ENCODE measurements around the gene TCAF1. TPM values are rescaled to one million over a fixed set of nuclear protein-coding genes. Genes with fewer than 3 reads are reported as not detected.

The TCAF1 gene
- total RNA-seq, 5 donors from 2014 or later (not counting 1 experiment from before 2014, with no cell fraction given), result 12.9 to 15.0 (median 13.5) TPM

GRCh38 chr7:143934526-143935325 lies 32.8 kb upstream of the TCAF1 start, which contains the start of gene OR2F2:
OR2F2 (plus strand) TSS chr7:143935233; CDS start chr7:143935233, 0 bp downstream.
- Histone ChIP-seq H3K27ac (ENCODE audit: low read length) (no peak within 1 kb of the TSS), H3K27me3 (replicated peaks in 1 of 2; ENCODE audit: control insufficient read depth in 2 of 2, extremely low read depth in 1 of 2, insufficient read depth in 2 of 2, low read length in 1 of 2) (peaks cover 0 to 8% of the 10 kb centered on the region in 2 experiments), H3K36me3 (ENCODE audit: control insufficient read depth in 2 of 2, extremely low read depth in 1 of 2, insufficient read depth in 1 of 2, low read length in 1 of 2) (no peaks in the 10 kb centered on the region), H3K9me3 (no peaks in the 10 kb centered on the region), H3K4me1 (ENCODE audit: control insufficient read depth in 1 of 2, extremely low read depth in 1 of 2, insufficient read depth in 2 of 2, low read length in 2 of 2) (no peaks in the 10 kb centered on the region), H3K4me3 (ENCODE audit: control insufficient read depth in 1 of 2, extremely low read depth in 1 of 2, low read length in 1 of 2) (no peak within 1 kb of the TSS)
- no peak for DNase-seq
- WGBS (ENCODE audit: insufficient coverage), result 80% methylated on average over 1 of the region's 3 CpGs
- POLR2A ChIA-PET, result interaction anchor here in 1 of 2 donors (0.6 kb wide), 1 partner anchor 9 kb away, joined by 4 read pairs; no protein-coding TSS in a partner anchor
- peaks cover 4 to 8% (median 6%) of the 10 kb centered on the region in 3 donors for H3K9me3 Mint-ChIP-seq
- no peaks in the 10 kb centered on the region for H3K4me1 Mint-ChIP-seq
- no peaks in the 10 kb centered on the region for H3K36me3 Mint-ChIP-seq
- no peak within 1 kb of the TSS for H3K4me3 Mint-ChIP-seq
- no peak for ATAC-seq (replicated peaks in 1 of 4)
- no peak within 1 kb of the TSS for H3K27ac Mint-ChIP-seq
- CTCF ChIA-PET, result no interaction called here
- peaks cover 10 to 12% of the 10 kb centered on the region in 2 donors for H3K27me3 Mint-ChIP-seq

GRCh38 chr7:143931739-143932138 lies 29.8 kb upstream of the TCAF1 start:
- Mint-ChIP-seq H3K36me3 (no peaks in the 10 kb centered on the region), H3K27me3 (peaks cover 9 to 10% of the 10 kb centered on the region in 2 donors), H3K27ac (no peak overlapping the region), H3K4me1 (no peaks in the 10 kb centered on the region), H3K9me3 (peaks cover 4 to 8% (median 6%) of the 10 kb centered on the region in 3 donors), H3K4me3 (no peak overlapping the region)
- no peak for DNase-seq
- ChIA-PET CTCF (interaction anchor here in 1 of 2 donors (0.6 kb wide), 1 partner anchor 915 kb away, joined by 3 read pairs; no protein-coding TSS in a partner anchor), POLR2A (no interaction called here)
- H3K4me3 ChIP-seq (ENCODE audit: control insufficient read depth in 1 of 2, extremely low read depth in 1 of 2, low read length in 1 of 2), result no peak overlapping the region
- ATAC-seq (replicated peaks in 1 of 4), result no peak
- H3K9me3 ChIP-seq, result no peaks in the 10 kb centered on the region
- H3K27ac ChIP-seq (ENCODE audit: low read length), result no peak overlapping the region
- peaks cover 0 to 5% of the 10 kb centered on the region in 2 experiments for H3K27me3 ChIP-seq (replicated peaks in 1 of 2; ENCODE audit: control insufficient read depth in 2 of 2, extremely low read depth in 1 of 2, insufficient read depth in 2 of 2, low read length in 1 of 2)
- H3K4me1 ChIP-seq (ENCODE audit: control insufficient read depth in 1 of 2, extremely low read depth in 1 of 2, insufficient read depth in 2 of 2, low read length in 2 of 2), result no peaks in the 10 kb centered on the region
- H3K36me3 ChIP-seq (ENCODE audit: control insufficient read depth in 2 of 2, extremely low read depth in 1 of 2, insufficient read depth in 1 of 2, low read length in 1 of 2), result no peaks in the 10 kb centered on the region

GRCh38 chr7:143929224-143929920 lies 27.4 kb upstream of the TCAF1 start:
- no peak overlapping the region for H3K4me3 Mint-ChIP-seq
- DNase-seq (no peak), ATAC-seq (replicated peaks in 1 of 4) (no peak)
- no CpG with 5 or more reads among the region's 1 CpG for WGBS (ENCODE audit: insufficient coverage)
- no peaks in the 10 kb centered on the region for H3K4me1 Mint-ChIP-seq
- POLR2A ChIA-PET, result no interaction called here
- Histone ChIP-seq H3K36me3 (ENCODE audit: control insufficient read depth in 2 of 2, extremely low read depth in 1 of 2, insufficient read depth in 1 of 2, low read length in 1 of 2) (no peaks in the 10 kb centered on the region), H3K9me3 (no peaks in the 10 kb centered on the region), H3K27ac (ENCODE audit: low read length) (no peak overlapping the region), H3K4me3 (ENCODE audit: control insufficient read depth in 1 of 2, extremely low read depth in 1 of 2, low read length in 1 of 2) (no peak overlapping the region), H3K27me3 (replicated peaks in 1 of 2; ENCODE audit: control insufficient read depth in 2 of 2, extremely low read depth in 1 of 2, insufficient read depth in 2 of 2, low read length in 1 of 2) (no peaks in the 10 kb centered on the region), H3K4me1 (ENCODE audit: control insufficient read depth in 1 of 2, extremely low read depth in 1 of 2, insufficient read depth in 2 of 2, low read length in 2 of 2) (no peaks in the 10 kb centered on the region)
- no peaks in the 10 kb centered on the region for H3K27me3 Mint-ChIP-seq
- peaks cover 4 to 8% (median 6%) of the 10 kb centered on the region in 3 donors for H3K9me3 Mint-ChIP-seq
- H3K27ac Mint-ChIP-seq, result no peak overlapping the region
- CTCF ChIA-PET, result interaction anchor here in 1 of 2 donors (0.6 kb wide), 1 partner anchor 15 kb away, joined by 3 read pairs; no protein-coding TSS in a partner anchor
- no peaks in the 10 kb centered on the region for H3K36me3 Mint-ChIP-seq

- Mint-ChIP-seq H3K4me3 (no peak overlapping the region), H3K27ac (no peak overlapping the region), H3K27me3 (peaks cover 18 to 23% of the 10 kb centered on the region in 2 donors), H3K4me1 (no peaks in the 10 kb centered on the region), H3K36me3 (no peaks in the 10 kb centered on the region), H3K9me3 (no peaks in the 10 kb centered on the region)
- H3K27me3 ChIP-seq (replicated peaks in 1 of 2; ENCODE audit: control insufficient read depth in 2 of 2, extremely low read depth in 1 of 2, insufficient read depth in 2 of 2, low read length in 1 of 2), result no peaks in the 10 kb centered on the region
- CTCF ChIA-PET, result no interaction called here
- H3K36me3 ChIP-seq (ENCODE audit: control insufficient read depth in 2 of 2, extremely low read depth in 1 of 2, insufficient read depth in 1 of 2, low read length in 1 of 2), result no peaks in the 10 kb centered on the region
- POLR2A ChIA-PET, result no interaction called here
- no peak overlapping the region for H3K27ac ChIP-seq (ENCODE audit: low read length)
- no peak for DNase-seq
- H3K4me3 ChIP-seq (ENCODE audit: control insufficient read depth in 1 of 2, extremely low read depth in 1 of 2, low read length in 1 of 2), result no peak overlapping the region
- H3K4me1 ChIP-seq (ENCODE audit: control insufficient read depth in 1 of 2, extremely low read depth in 1 of 2, insufficient read depth in 2 of 2, low read length in 2 of 2), result no peaks in the 10 kb centered on the region
- no peak for ATAC-seq (replicated peaks in 1 of 4)
- no CpG with 5 or more reads among the region's 1 CpG for WGBS (ENCODE audit: insufficient coverage)
- no peaks in the 10 kb centered on the region for H3K9me3 ChIP-seq
Measured at GRCh38 chr7:143924851-143925250, 22.9 kb upstream of the TCAF1 start.

- no peak for ATAC-seq (replicated peaks in 1 of 4)
- H3K36me3 Mint-ChIP-seq, result no peaks in the 10 kb centered on the region
- H3K36me3 ChIP-seq (ENCODE audit: control insufficient read depth in 2 of 2, extremely low read depth in 1 of 2, insufficient read depth in 1 of 2, low read length in 1 of 2), result no peaks in the 10 kb centered on the region
- H3K9me3 ChIP-seq, result no peaks in the 10 kb centered on the region
- H3K9me3 Mint-ChIP-seq, result no peaks in the 10 kb centered on the region
- peaks cover 22 to 23% of the 10 kb centered on the region in 2 donors for H3K27me3 Mint-ChIP-seq
- DNase-seq, result no peak
- ChIA-PET CTCF (no interaction called here), POLR2A (interaction anchor here in 1 of 2 donors (0.5 kb wide), 1 partner anchor 13 kb away, joined by 5 read pairs; the partner anchor contains the start of gene TCAF1)
- no peaks in the 10 kb centered on the region for H3K4me1 ChIP-seq (ENCODE audit: control insufficient read depth in 1 of 2, extremely low read depth in 1 of 2, insufficient read depth in 2 of 2, low read length in 2 of 2)
- no peak overlapping the region for H3K4me3 Mint-ChIP-seq
- WGBS (ENCODE audit: insufficient coverage), result 70% methylated on average over 5 of the region's 7 CpGs
- H3K27me3 ChIP-seq (replicated peaks in 1 of 2; ENCODE audit: control insufficient read depth in 2 of 2, extremely low read depth in 1 of 2, insufficient read depth in 2 of 2, low read length in 1 of 2), result peaks cover 0 to 3% of the 10 kb centered on the region in 2 experiments
- H3K27ac Mint-ChIP-seq, result no peak overlapping the region
- no peaks in the 10 kb centered on the region for H3K4me1 Mint-ChIP-seq
- no peak overlapping the region for H3K27ac ChIP-seq (ENCODE audit: low read length)
- H3K4me3 ChIP-seq (ENCODE audit: control insufficient read depth in 1 of 2, extremely low read depth in 1 of 2, low read length in 1 of 2), result no peak overlapping the region
Measured at GRCh38 chr7:143914938-143915652, 13.1 kb upstream of the TCAF1 start.

- no peaks in the 10 kb centered on the region for H3K4me1 ChIP-seq (ENCODE audit: control insufficient read depth in 1 of 2, extremely low read depth in 1 of 2, insufficient read depth in 2 of 2, low read length in 2 of 2)
- no peak for DNase-seq
- ATAC-seq (replicated peaks in 1 of 4), result no peak
- CTCF ChIA-PET, result no interaction called here
- H3K36me3 Mint-ChIP-seq, result no peaks in the 10 kb centered on the region
- no peak overlapping the region for H3K27ac ChIP-seq (ENCODE audit: low read length)
- H3K9me3 Mint-ChIP-seq, result no peaks in the 10 kb centered on the region
- no peaks in the 10 kb centered on the region for H3K36me3 ChIP-seq (ENCODE audit: control insufficient read depth in 2 of 2, extremely low read depth in 1 of 2, insufficient read depth in 1 of 2, low read length in 1 of 2)
- H3K27me3 ChIP-seq (replicated peaks in 1 of 2; ENCODE audit: control insufficient read depth in 2 of 2, extremely low read depth in 1 of 2, insufficient read depth in 2 of 2, low read length in 1 of 2), result peaks cover 0 to 3% of the 10 kb centered on the region in 2 experiments
- H3K4me1 Mint-ChIP-seq, result no peaks in the 10 kb centered on the region
- peaks cover 13 to 14% of the 10 kb centered on the region in 2 donors for H3K27me3 Mint-ChIP-seq
- no peaks in the 10 kb centered on the region for H3K9me3 ChIP-seq
- WGBS (ENCODE audit: insufficient coverage), result 60% methylated on average over 1 of the region's 3 CpGs
- POLR2A ChIA-PET, result interaction anchor here in 1 of 2 donors (0.5 kb wide), 1 partner anchor 12 kb away, joined by 5 read pairs; the partner anchor contains the start of gene TCAF1
- H3K4me3 ChIP-seq (ENCODE audit: control insufficient read depth in 1 of 2, extremely low read depth in 1 of 2, low read length in 1 of 2), result no peak overlapping the region
- H3K27ac Mint-ChIP-seq, result no peak overlapping the region
- no peak overlapping the region for H3K4me3 Mint-ChIP-seq
Measured at GRCh38 chr7:143913945-143914615, 12.1 kb upstream of the TCAF1 start.

Measured in T-cell (primary cell).